HL-60/S4 treated with phorbol 12-myristate 13-acetate at 8.2 ng/mL for 4 days and 3 days (cell line): ENCODE results near the gene PHTF2.

ENCODE experiments used
- in situ Hi-C: fragments of 300-500 bp; cut with MboI; formaldehyde crosslinking; loops from 2 replicates; pipeline ENCODE4 v1.15.0; 2022; ENCODE audit warnings: low sequenced_read_pairs

PHTF2 gene

DNA sequence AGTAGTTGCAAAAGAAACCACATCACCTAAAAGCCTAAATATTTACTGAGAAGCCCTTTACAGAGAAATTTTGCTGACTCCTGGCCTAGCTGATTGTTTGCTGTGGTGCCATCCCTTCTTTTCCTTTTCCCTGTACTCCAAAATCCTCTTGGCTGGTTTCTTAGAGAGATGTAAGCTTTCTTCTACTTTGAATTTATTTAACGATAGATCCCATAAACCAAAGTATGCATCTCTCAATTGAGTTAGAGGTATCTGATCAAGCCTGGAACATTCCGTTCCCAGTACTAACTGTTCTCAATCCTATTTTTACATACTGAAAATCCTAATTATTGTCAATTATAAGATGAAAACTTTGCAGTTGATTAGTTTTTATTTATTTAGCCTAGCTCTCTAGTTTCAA, 6.6 kb upstream of the PHTF2 start:
- in situ Hi-C loops = no loop called here

DNA sequence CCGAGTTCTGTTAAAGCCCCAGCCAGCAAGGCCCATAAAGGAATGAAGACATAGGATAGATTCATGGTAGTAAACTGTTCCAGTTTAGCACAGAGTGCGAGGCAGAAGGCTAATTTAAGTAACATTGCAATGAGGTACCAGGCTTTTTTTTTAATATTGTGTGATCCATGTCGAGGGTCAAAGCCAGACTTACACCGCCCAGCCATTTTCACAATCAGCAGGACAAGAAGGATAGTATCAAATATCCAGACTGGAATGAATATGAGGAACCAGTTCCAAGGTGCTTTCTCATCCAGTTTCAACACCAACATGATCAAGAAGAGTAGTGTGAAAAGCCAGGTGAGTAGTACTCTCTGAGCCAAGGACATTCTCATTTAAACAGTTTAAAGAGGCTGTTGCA, 4.6 kb upstream of the PHTF2 start:
- in situ Hi-C loops = no loop called here

GRCh38 chr7:77796109-77796508, 2.5 kb upstream of the PHTF2 start:
- in situ Hi-C loops = no loop called here

DNA sequence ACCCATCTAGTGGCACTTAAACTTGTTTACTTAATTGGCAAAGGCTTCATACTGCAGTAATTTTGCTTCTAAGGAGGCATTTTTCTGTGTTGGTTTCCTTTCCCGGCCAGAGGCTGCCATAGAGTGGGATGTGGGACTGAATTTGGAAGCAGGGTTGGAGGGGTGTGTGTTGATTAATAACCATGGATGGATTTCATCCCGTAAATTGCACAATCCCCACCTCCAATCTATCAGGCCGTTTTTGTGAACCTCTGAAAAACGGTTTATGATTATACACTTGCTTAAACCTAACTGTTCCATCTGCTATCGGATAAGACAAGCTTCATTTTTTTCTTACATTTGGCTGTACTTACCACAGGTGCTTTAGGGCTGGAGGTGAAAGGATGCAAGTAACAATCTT, 1.6 kb upstream of the PHTF2 start:
- in situ Hi-C loops = no loop called here

GRCh38 chr7:77797734-77798393, 709 bp upstream of the PHTF2 start:
- in situ Hi-C loops = no loop called here

- in situ Hi-C loops = no loop called here
Measured at GRCh38 chr7:77799078-77799964, 748 bp downstream of the PHTF2 start.

DNA sequence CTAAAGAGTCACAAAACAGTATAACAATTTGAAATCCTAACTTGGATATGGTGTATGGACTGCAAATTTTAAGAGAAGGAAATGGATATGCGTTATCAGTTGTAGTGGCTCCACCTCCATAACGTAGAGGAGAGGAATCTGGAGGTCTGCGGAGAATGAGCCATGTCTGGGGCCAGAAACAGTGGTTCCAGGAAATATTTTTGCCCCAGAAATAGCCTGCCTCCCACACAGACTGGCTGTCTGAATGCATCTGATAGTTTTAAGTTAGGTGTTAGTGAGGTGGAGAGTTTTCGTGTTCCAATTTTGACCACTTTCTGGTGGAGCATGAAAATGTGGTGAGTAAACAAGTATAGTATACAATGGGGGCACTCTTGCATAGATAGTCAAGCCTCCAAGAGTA, 1.6 kb downstream of the PHTF2 start:
- in situ Hi-C loops = no loop called here

GRCh38 chr7:77800730-77801129, 2.2 kb downstream of the PHTF2 start:
- in situ Hi-C loops = no loop called here

GRCh38 chr7:77802557-77803405, 4.2 kb downstream of the PHTF2 start:
- in situ Hi-C loops = no loop called here

- in situ Hi-C loops = no loop called here
Measured at GRCh38 chr7:77806425-77806824, 7.9 kb downstream of the PHTF2 start.

DNA sequence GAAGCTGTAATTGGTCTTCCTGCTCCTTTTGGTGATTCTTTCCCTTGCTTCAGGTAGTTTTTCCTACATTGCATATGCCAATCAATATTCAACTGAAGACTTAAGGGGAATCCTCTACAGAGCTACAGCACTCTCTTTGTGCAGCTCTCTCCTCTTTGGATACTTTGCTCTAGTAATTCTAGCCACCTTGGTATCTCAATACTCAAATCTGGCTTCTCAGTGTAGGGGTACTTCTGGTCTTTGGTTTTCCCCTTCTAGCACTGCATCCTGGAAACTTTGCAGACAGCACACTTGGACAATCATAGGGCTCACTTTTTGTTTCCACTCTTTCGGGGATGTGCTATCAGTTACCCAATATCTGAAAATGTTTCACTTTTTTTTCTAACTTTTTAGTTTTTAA, 9.9 kb downstream of the PHTF2 start:
- in situ Hi-C loops = no loop called here

DNA sequence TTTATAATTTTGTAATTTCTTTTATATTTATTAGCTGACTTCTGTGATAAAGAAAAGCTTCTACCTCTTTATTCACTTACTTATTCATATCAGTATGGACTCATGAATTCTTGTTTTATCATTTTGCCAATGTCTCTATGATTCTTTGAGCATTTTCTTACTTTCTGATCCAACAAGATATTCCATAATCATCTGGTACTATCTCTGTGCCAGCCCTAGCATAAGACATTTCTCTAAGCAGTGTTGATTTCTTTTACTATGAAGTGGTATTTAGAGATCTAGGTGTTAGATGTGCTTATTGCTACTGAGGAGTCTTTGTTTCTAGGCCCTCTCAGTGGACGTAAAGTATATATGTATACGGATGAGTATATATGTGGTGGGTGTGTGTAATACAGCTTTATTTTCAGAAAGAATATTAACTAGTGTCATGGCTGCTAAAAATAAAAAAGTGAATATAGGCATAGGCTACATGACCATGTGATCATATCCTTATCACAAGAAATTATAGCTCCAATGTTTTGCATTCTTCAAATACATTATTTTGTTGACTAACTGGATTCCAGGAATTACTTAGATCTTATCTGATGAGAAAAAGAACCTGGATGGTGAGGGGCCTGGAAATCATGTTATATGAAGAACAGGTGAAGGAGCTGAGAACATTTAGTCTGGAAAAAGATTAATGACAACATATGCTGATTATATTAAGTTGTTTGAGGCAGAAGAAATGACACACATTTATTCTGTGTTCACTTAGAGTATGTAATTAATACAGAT, 13.1 kb downstream of the PHTF2 start:
- in situ Hi-C loops = no loop called here

- in situ Hi-C loops = no loop called here
Measured at GRCh38 chr7:77812290-77812685, 13.7 kb downstream of the PHTF2 start.

- in situ Hi-C loops = no loop called here
Measured at GRCh38 chr7:77813180-77813579, 14.6 kb downstream of the PHTF2 start.

GRCh38 chr7:77819021-77819420, 20.4 kb downstream of the PHTF2 start:
- in situ Hi-C loops = no loop called here

- in situ Hi-C loops = no loop called here
Measured at GRCh38 chr7:77820967-77821366, 22.4 kb downstream of the PHTF2 start.

DNA sequence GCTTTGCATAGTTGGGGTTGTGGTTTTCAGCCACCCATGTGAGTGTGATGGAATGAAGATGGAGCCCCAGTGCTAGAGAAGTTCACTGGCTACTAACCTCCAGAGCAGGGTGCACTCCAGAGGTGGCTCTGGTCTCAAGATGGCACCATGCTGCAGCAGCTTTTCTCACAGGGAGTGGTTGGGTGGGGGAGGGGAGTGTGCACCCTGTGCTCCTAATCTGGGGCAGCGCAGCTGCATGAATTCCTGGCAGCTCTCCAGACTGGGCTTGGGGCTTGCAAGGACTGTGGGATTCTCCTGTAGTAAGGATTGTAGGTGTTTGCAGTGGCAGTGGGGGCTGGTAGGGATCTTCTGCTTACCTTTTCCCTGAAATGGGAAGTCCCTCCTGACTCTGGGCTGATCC, 23.7 kb downstream of the PHTF2 start:
- in situ Hi-C loops = no loop called here

- in situ Hi-C loops = no loop called here
Measured at GRCh38 chr7:77823787-77824186, 25.2 kb downstream of the PHTF2 start.

- in situ Hi-C loops = no loop called here
Measured at GRCh38 chr7:77824636-77825035, 26.1 kb downstream of the PHTF2 start.

DNA sequence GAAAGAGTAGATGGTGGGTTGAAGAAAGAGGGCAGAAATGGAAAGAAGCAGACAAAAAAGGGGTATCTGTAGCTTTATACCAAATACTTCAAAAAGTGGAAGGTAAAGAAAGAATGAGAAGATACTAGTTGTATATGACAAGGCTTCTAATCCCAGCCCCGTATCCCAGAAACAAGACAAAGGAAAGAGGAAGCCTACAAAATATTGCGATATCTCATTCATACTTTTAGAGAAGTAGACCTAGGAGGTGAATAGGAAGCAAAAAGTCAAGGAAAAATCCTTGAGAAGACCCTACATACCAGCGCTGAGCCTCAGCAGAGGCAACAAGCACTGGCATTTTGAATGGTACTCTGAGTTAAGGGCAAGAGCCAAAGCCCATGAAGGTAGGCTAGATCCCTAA, 26.6 kb downstream of the PHTF2 start:
- in situ Hi-C loops = no loop called here

DNA sequence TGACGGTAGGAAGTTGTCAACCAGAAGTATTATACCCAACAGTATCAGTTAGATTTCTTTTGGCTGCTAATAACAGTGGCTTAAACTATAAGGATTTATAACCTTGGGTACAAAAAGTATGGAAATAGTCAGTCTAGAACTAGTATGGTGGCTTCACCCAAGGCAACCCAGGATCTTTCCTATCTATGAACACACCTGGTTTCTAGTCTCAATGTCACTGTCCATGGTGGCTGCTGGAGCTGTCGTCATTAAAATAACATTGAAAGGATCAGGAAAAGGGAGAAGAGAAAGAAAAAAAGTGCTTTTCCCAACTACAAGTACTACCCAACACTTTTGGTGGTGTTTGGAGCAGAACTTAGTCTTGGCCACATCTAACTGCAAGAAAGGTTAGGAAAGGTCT, 27.7 kb downstream of the PHTF2 start:
- in situ Hi-C loops = no loop called here
